NCI-H2107 (cell line): Measurements from ENCODE around the gene RBM4B.

Experiments used
- DNase-seq: peaks from one replicate; lab custom pipeline; 2025; lab: John Stamatoyannopoulos, UW

Gene RBM4B

DNA sequence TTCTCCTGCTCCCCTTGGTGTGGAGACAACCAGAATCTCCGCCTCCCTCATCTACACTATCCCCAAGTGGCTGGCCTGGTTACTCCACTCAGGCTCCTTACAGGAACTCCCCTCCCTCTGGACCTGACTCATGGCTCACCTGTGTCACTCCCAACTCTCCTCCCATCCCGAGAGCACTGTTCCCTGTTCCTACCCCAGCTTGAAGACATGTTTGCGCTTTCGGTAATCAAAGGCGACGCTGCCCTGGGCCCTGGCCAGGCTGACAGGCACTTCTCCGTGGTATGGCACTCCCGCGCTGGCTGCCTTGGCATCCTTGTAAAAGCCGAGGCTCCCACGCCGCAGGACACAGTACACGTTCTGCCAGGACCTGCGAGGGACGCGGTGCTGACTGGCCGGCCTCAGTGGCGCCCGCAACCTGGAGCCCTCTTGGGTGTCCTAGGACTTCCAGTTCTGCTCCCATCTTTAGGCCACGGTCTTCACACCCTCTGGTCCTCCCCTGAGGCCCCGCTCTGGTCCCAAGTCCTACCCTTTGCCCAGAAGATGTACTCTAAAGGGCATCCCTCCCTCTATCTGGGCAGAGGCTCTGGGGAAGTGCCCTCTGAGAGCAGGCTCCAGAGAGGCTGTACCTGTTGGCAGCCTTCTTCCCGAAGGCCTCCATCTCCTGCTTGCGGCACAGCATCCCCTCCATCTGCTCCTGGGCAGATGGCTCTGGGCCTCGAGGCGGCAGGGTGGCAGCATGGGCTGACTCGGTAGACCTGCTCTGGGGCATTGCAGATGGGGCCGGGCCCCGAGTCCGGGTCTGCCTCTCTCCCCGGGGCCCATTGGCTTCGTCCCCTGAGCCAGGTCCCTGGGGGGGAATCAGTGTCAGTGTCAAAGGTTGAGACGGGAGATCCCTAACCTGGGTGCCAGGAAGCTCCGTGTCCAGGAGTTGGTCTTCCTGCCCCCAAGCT, 9.4 kb upstream of the RBM4B start:
- DNase-seq, result no peak

GRCh38 chr11:66686100-66686785, 8.6 kb upstream of the RBM4B start:
- DNase-seq, result no peak

- DNase-seq, result no peak
Measured at GRCh38 chr11:66685276-66686099, 7.8 kb upstream of the RBM4B start.

DNA sequence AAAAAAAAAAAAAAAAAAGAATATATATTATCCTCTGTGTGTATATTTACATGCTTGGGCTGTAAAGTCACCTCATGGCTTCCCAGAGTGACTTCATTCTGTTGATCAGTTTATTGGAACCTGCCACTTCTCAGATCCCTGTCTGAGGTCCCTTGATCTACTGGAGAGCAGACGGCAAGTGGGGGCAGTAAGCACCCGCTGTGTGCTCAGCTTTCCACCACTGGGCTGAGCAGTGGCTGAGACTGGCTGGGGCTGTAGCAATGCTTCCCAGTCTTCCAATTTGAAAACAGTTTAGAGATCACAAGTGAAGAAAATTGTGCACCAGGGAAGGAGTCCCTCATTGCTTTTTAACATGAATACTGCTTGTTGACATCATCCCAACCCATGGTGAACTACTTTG, 6.9 kb upstream of the RBM4B start:
- DNase-seq, result no peak

GRCh38 chr11:66683877-66684276, 6.2 kb upstream of the RBM4B start:
- DNase-seq, result no peak

DNA sequence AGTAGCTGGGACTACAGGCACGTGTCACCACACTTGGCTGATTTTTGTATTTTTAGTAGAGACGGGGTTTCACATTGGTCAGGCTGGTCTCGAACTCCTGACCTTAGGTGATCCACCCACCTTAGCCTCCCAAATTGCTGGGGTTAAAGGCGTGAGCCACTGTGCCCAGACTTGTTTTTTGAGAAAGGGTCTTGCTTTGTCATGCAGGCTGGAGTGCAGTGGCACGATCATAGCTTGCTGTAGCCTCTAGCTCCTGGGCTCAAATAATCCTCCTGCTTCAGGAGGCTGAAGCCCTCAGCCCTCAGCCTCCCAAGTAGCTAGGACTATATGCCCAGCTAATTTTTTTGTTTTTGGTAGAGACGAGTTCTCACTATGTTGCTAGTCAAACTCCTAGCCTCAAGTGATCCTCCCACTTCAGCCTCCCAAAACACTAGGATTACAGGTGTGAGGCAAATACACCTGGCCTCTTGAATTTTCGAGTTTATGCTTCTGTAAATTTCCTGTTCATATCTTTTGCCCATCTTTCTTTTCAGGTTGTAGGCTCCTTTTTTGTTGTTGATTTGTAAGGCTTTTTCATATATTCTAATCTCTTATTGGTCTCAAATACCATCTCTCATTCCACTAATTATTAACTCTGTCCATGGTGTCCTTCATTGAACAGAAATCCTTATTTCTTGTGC, 3.4 kb upstream of the RBM4B start:
- no peak for DNase-seq

DNA sequence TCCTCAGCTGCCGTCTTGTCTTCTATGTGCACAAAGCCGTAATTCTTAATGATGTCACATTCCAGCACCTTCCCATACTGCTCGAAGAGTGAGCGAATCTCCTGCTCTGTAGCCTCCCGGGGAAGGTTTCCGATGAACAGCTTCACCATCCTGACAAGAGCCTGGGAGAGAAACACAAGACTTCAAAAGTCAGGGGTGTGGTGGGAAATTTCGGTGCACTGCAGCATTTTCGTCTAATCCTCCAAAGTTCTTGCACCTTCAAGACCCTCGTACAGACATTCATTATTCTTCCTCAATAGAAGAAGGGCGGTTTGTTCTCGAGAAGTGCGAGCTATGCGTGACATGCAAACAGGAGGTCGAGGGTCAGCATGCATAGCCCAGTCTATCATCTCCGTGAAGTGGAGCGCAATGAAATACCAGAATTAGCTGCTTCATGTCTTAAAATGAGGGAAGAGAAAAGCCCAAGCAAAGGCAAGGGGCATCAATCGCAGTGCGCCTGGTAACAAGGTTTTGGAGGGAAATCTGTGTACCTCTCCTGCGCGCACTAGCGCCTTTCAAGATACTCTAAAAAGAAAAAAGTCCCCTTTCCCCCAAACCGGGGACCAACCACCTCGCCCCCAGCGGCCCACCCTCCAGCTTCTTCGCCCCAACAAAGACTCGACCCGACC, 622 bp downstream of the RBM4B start:
- no peak for DNase-seq

DNA sequence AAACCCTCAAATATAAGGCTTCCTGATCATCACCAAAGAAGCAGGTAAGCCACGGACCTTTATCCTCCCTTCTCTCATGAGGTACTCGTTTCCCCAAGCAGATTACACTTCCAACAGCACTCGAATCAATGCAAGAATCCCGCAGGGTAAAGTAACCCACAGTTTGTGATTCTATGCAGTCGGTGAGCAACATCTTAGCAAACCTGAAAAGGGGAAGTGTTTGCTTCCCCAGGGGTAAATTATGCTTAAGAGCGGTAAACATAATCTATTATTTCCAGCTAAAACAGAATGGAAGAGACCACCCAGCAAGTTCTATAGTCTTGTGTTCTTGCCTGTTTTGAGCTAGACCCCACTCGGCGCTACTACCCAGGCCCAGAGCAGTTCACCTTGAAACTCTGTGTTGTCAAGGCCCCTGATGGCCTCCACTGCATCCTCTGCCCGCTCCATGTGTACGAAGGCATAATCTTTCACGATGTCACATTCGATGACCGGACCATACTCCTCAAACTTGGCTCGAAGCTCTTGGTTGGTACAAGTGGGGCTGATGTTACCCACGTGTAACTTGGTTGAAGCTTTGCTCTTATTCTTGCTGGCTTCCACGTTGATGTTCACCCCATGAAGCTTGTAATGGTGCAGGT, 1.3 kb downstream of the RBM4B start:
- no peak for DNase-seq

DNA sequence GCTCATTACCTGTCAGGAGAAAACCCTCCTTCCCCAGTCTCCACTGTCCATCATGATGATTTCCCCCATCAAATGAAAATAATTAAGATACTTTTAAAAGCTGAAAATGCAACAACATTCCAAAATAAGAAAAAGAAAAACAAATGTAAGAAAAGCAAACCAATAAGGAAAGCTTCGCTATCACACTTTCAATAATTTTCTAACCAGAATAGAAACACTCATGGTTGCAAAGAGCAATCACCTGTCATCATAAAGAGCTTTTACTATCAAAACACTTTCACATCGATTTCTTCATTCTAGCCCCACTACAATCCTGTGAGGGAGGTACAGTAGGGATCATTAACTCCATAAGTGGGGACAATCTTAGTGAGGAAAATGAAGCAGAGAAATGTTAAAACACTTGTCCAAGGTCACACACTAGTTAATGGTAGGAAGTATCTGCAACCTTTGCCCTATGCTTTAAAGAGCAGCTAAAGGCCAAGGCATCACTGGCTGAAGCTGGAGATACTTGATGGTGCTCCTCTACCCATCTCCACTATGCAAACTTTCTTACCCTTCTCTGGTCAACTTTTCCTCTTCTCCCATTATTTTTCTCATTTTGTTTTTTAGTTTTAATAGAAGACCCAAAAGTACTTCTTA, 2.6 kb downstream of the RBM4B start:
- no peak for DNase-seq

- DNase-seq, result no peak
Measured at GRCh38 chr11:66670816-66671215, 6.9 kb downstream of the RBM4B start.

GRCh38 chr11:66665369-66665768, 12.3 kb downstream of the RBM4B start:
- DNase-seq, result no peak

- no peak for DNase-seq
Measured at GRCh38 chr11:66663741-66664296, 13.9 kb downstream of the RBM4B start.

GRCh38 chr11:66659763-66660162, 17.9 kb downstream of the RBM4B start:
- DNase-seq, result no peak

DNA sequence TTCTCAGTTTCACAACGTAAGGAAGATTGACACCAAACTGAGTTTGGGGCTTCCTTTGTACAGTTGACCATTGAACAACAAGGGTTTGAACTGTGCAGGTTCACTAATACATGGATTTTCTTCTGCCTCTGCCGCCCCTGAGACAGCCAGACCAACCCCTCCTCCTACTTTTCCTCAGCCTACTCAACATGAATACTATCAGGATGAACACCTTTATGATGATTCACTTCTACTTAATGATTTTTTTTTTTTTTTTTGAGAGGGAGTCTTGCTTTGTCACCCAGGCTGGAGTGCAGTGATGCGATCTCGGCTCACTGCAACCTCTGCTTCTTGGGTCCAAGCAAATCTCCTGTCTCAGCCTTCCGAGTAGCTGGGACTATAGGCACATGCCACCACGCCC, 24.6 kb downstream of the RBM4B start:
- no peak for DNase-seq

GRCh38 chr11:66652651-66653050, 25.0 kb downstream of the RBM4B start:
- no peak for DNase-seq

DNA sequence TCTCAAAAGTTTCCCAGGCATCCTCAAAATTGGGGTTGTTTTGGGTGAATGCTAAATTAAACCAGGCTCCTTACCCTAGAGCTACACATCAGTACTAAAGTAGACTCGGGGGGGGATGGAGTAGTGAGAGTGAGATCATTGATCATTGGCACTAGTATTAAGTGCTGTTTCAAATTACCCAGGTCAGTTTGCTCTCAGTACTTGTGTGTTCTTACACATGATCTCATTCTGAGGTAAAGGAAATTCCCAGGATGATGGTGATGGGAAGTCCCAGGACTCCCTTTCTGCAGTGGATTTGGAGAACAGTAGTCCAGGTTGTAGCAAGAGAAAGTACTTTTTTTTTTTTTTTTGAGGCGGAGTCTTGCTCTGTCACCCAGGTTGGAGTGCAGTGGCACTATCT, 26.7 kb downstream of the RBM4B start:
- no peak for DNase-seq

DNA sequence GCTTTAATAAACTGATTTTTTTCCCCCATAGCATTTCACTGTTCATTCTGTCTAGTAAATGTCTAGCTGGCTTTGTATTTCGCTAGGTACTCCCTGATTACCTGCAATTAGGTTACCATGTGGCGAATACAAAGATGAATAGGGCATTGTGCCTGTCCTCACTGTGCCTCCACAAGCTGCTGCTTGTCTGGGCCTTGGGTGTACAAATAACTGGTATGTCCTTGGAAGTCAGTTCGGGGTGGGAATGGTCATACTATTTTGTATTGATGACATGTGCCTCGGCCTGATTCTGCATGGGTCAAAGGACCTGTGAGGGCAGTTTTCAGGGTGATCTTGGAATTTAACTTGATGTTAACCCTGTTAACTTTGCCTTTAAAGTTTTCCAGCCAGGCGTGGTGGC, 27.8 kb downstream of the RBM4B start:
- DNase-seq, result no peak

DNA sequence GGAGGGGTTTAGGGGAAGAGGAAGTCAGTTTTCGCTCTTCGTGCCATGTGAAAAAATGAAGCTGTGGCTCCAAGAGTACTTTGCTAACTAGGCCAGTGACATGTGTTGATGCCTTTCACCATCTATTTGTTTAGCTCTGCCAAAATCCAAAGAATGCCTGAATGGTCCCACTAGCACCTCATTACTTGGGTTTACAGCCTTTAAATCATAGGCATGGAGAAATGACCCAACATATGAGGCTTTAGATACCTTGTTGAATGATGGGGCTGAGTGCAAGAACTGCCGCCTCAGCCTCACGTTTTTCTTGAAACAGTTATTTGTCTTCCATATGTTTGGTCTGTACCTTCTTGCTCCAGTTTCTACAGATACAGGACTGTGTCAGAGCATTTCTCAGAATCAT, 30.9 kb downstream of the RBM4B start:
- DNase-seq, result no peak

GRCh38 chr11:66643745-66644437, 33.8 kb downstream of the RBM4B start:
- DNase-seq, result no peak
